OCI-LY1 (cell line): Measurements from ENCODE around the gene CTAGE6.
"Not testable (repeated sequence)": the region's sequence is repeated elsewhere in the genome, so short reads cannot be mapped to it uniquely, and the experiment has no call there.

ENCODE experiments used
- H2AFZ ChIP-seq: fragments of 200-600 bp; sonication (generic), shearing (Covaris generic); 2 replicates; pipeline ENCODE4 v1.6.0; 2014; ENCODE audit warnings: antibody characterized with exemption, mild to moderate bottlenecking, low read length
- H3F3A ChIP-seq: fragments of 200-600 bp; sonication (generic), shearing (Covaris generic); 2 replicates; pipeline ENCODE4 v1.6.0; 2014; ENCODE audit warnings: mild to moderate bottlenecking, antibody characterized with exemption, low read length, moderate library complexity; ENCODE audit not compliant: insufficient read depth
- H3K27ac ChIP-seq: fragments of 200-600 bp; sonication (generic); 2 replicates; pipeline ENCODE4 v1.5.1; 2014; ENCODE audit warnings: low read length, mixed run types, mild to moderate bottlenecking, low read depth; ENCODE audit not compliant: poor library complexity, severe bottlenecking
- H3K27me3 ChIP-seq: fragments of 200-600 bp; sonication (generic); 2 replicates; pipeline ENCODE4 v1.6.0; 2014; ENCODE audit warnings: antibody characterized with exemption, mild to moderate bottlenecking, low read length, moderate library complexity; ENCODE audit not compliant: insufficient read depth
- H3K36me3 ChIP-seq: fragments of 200-600 bp; sonication (generic); 2 replicates; pipeline ENCODE4 v1.6.1; 2014; ENCODE audit warnings: mild to moderate bottlenecking, antibody characterized with exemption, low read length, moderate library complexity, mixed read lengths; ENCODE audit not compliant: insufficient read depth
- H3K4me1 ChIP-seq: fragments of 200-600 bp; sonication (generic); 2 replicates; pipeline ENCODE4 v1.5.1; 2014; ENCODE audit warnings: mild to moderate bottlenecking, low read length, moderate library complexity; ENCODE audit not compliant: insufficient read depth, severe bottlenecking
- H3K4me2 ChIP-seq: fragments of 200-600 bp; sonication (generic), shearing (Covaris generic); 2 replicates; pipeline ENCODE4 v1.6.1; 2014; ENCODE audit warnings: low read length
- H3K4me3 ChIP-seq: fragments of 200-600 bp; sonication (generic); 2 replicates; pipeline ENCODE4 v1.5.1; 2014; ENCODE audit warnings: low read length, low read depth, mild to moderate bottlenecking, mixed read lengths; ENCODE audit not compliant: poor library complexity, severe bottlenecking
- H3K79me2 ChIP-seq: fragments of 200-600 bp; shearing (Covaris generic); 2 replicates; pipeline ENCODE4 v1.6.1; 2016; ENCODE audit warnings: mixed run types, low read length, mixed read lengths; ENCODE audit not compliant: insufficient read depth
- H3K9ac ChIP-seq: fragments of 200-600 bp; sonication (generic), shearing (Covaris generic); 2 replicates; pipeline ENCODE4 v1.6.1; 2014; ENCODE audit warnings: mild to moderate bottlenecking, low read length, mixed read lengths
- H3K9me2 ChIP-seq: fragments of 200-600 bp; sonication (generic), shearing (Covaris generic); 2 replicates; pipeline ENCODE4 v1.6.1; 2014; ENCODE audit warnings: low read depth, mild to moderate bottlenecking, low read length, mixed read lengths
- H3K9me3 ChIP-seq: fragments of 200-600 bp; shearing (Covaris generic); 2 replicates; pipeline ENCODE4 v1.6.1; 2014; ENCODE audit warnings: low read length, mixed read lengths
- H4K20me1 ChIP-seq: fragments of 200-600 bp; sonication (generic), shearing (Covaris generic); 2 replicates; pipeline ENCODE4 v1.6.0; 2016; ENCODE audit warnings: mild to moderate bottlenecking, low read length; ENCODE audit not compliant: insufficient read depth

CTAGE6 gene

DNA sequence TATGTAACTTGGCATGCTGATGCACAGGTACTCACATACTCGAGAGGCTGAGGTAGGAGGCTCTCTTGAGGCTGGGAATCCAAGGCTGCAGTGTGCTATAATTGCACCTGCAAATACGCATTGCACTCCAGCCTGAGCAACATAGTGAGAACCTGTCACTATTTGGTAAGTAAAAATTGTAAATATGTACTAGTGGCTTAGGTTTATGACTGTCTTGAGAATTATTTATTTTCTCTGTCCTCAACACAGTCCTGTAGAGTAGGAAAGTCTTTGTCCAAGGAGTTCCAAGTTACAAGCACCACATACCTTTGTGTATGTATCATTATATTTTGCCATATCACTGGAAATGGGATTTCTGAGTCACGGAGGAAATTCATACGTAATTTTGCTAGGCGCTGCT, 45.1 kb downstream of the CTAGE6 start:
- not testable (repeated sequence) for H3K9me2 ChIP-seq, H3K36me3 ChIP-seq, H3K9ac ChIP-seq, H3K4me1 ChIP-seq, H3F3A ChIP-seq, H3K27ac ChIP-seq, H3K4me2 ChIP-seq, H3K79me2 ChIP-seq, H3K27me3 ChIP-seq, H3K4me3 ChIP-seq, H4K20me1 ChIP-seq, H2AFZ ChIP-seq, H3K9me3 ChIP-seq

DNA sequence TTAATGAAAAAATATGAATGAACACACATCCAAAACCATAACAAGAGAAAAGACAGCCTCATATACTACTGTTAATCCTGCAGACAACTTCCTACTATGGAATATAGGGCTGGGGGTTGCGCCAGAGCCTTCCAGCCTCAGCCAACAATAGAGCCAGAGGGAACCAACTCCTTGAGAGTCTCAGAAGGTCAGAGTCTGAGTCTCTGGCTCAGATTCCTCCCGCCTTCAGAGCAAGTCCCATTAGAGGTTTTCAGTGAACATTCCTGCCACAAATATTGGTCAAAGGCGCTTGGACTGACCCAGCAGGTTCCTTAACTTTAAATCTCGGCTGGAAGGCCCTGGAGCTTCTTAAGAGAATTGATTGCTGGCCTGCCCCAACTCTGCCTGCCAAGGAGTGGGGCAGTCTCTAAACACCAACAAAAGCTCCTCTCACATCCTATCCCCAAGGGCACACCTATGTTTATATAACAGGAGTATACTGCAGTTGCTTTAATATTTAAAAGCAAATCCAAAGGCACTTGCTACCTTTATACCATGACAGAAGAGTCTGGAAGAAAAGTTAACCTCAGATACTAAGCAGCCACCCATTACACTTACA, 45.7 kb downstream of the CTAGE6 start:
- not testable (repeated sequence) for H4K20me1 ChIP-seq, H3K27ac ChIP-seq, H3F3A ChIP-seq, H3K4me2 ChIP-seq, H3K36me3 ChIP-seq, H2AFZ ChIP-seq, H3K27me3 ChIP-seq, H3K9me2 ChIP-seq, H3K4me1 ChIP-seq, H3K9me3 ChIP-seq, H3K9ac ChIP-seq, H3K79me2 ChIP-seq, H3K4me3 ChIP-seq

DNA sequence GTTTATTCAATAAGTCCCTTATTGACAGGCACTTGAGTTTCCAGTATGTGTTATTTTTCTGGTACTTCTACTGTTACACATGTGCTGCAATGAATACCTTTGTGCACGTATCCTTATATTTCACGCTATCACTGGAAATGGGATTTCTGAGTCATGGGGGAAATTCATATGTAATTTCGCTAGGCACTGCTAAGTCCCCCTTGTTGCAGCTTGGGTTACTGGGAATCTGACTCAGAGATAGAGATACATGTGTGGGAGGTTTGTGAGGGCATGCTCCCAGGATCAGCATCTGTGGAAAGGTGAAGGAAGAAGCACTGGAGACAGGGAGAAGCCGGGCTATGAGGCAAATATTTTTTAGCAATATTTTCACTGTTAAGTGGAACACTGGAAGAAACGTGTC, 47.6 kb downstream of the CTAGE6 start:
- not testable (repeated sequence) for H3K4me3 ChIP-seq, H4K20me1 ChIP-seq, H3F3A ChIP-seq, H3K79me2 ChIP-seq, H3K9ac ChIP-seq, H2AFZ ChIP-seq, H3K4me1 ChIP-seq, H3K9me3 ChIP-seq, H3K9me2 ChIP-seq, H3K36me3 ChIP-seq, H3K4me2 ChIP-seq, H3K27me3 ChIP-seq, H3K27ac ChIP-seq
